Neural crest cell (in vitro differentiated cells): ENCODE measurements around the gene PHKA2. TPM values are rescaled to one million over a fixed set of nuclear protein-coding genes. Genes with fewer than 3 reads are reported as not detected.

Experiments
- DNase-seq: peaks from one replicate; pipeline ENCODE4 v3.0.0; 2021; ENCODE audit warnings: low read depth, mixed read lengths, low spot score
- H3K27ac Mint-ChIP-seq: one replicate; pipeline ENCODE4 v1.8.0; 2021; ENCODE audit warnings: mild to moderate bottlenecking, mixed read lengths; ENCODE audit not compliant: unreplicated experiment
- H3K27me3 Mint-ChIP-seq: 2 replicates; pipeline ENCODE4 v1.8.0; 2021; ENCODE audit warnings: low read depth, mild to moderate bottlenecking, mixed read lengths
- H3K36me3 Mint-ChIP-seq: 2 replicates; pipeline ENCODE4 v1.8.0; 2021; ENCODE audit warnings: low read depth, mild to moderate bottlenecking, mixed read lengths
- H3K4me1 Mint-ChIP-seq: 2 replicates; pipeline ENCODE4 v1.8.0; 2021; ENCODE audit warnings: mixed read lengths
- H3K4me3 Mint-ChIP-seq: one replicate; pipeline ENCODE4 v1.8.0; 2021; ENCODE audit warnings: mild to moderate bottlenecking, mixed read lengths
- H3K9me3 Mint-ChIP-seq: 2 replicates; pipeline ENCODE4 v1.8.0; 2021; ENCODE audit warnings: mixed read lengths
- total RNA-seq: library from RNA; stranded (reverse); gene quantifications from 2 replicates; pipeline ENCODE4 v1.2.1, GENCODE V29; 2021
- TF ChIP-seq, protein P1 (sequence below): fragments of 200-600 bp; sonication (generic); conservative IDR thresholded peaks from 2 replicates; pipeline ENCODE4 v1.5.0; 2021; ENCODE audit warnings: antibody characterized with exemption, mild to moderate bottlenecking

The PHKA2 gene
- total RNA-seq, 1 donor from 2014 or later: 28.0 TPM

- DNase-seq: no peak
- H3K36me3 Mint-ChIP-seq: no peaks in the 10 kb centered on the region
- no peaks in the 10 kb centered on the region for H3K4me1 Mint-ChIP-seq
- H3K9me3 Mint-ChIP-seq: no peaks in the 10 kb centered on the region
- TF ChIP-seq, protein P1, sequence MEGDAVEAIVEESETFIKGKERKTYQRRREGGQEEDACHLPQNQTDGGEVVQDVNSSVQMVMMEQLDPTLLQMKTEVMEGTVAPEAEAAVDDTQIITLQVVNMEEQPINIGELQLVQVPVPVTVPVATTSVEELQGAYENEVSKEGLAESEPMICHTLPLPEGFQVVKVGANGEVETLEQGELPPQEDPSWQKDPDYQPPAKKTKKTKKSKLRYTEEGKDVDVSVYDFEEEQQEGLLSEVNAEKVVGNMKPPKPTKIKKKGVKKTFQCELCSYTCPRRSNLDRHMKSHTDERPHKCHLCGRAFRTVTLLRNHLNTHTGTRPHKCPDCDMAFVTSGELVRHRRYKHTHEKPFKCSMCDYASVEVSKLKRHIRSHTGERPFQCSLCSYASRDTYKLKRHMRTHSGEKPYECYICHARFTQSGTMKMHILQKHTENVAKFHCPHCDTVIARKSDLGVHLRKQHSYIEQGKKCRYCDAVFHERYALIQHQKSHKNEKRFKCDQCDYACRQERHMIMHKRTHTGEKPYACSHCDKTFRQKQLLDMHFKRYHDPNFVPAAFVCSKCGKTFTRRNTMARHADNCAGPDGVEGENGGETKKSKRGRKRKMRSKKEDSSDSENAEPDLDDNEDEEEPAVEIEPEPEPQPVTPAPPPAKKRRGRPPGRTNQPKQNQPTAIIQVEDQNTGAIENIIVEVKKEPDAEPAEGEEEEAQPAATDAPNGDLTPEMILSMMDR: no peak
- H3K4me3 Mint-ChIP-seq: no peak overlapping the region
- no peaks in the 10 kb centered on the region for H3K27me3 Mint-ChIP-seq
- no peak overlapping the region for H3K27ac Mint-ChIP-seq
These were observed 14.7 kb upstream of the PHKA2 start for GRCh38 chrX:18998653-18999052.

- Mint-ChIP-seq H3K36me3 (no peaks in the 10 kb centered on the region), H3K27me3 (no peaks in the 10 kb centered on the region), H3K27ac (no peak overlapping the region), H3K9me3 (no peaks in the 10 kb centered on the region), H3K4me3 (no peak overlapping the region), H3K4me1 (no peaks in the 10 kb centered on the region)
- DNase-seq: no peak
- TF ChIP-seq, protein P1: no peak
These were observed 14.0 kb upstream of the PHKA2 start for GRCh38 chrX:18997916-18998315.

- H3K36me3 Mint-ChIP-seq: no peaks in the 10 kb centered on the region
- no peak for DNase-seq
- H3K27ac Mint-ChIP-seq: no peak overlapping the region
- TF ChIP-seq, protein P1: no peak
- no peaks in the 10 kb centered on the region for H3K4me1 Mint-ChIP-seq
- no peak overlapping the region for H3K4me3 Mint-ChIP-seq
- H3K27me3 Mint-ChIP-seq: no peaks in the 10 kb centered on the region
- no peaks in the 10 kb centered on the region for H3K9me3 Mint-ChIP-seq
These were observed 12.6 kb upstream of the PHKA2 start for GRCh38 chrX:18996536-18996935.

GRCh38 chrX:18995221-18995620 lies 11.3 kb upstream of the PHKA2 start:
- H3K27ac Mint-ChIP-seq: no peak overlapping the region
- no peaks in the 10 kb centered on the region for H3K36me3 Mint-ChIP-seq
- H3K4me3 Mint-ChIP-seq: no peak overlapping the region
- no peaks in the 10 kb centered on the region for H3K4me1 Mint-ChIP-seq
- H3K27me3 Mint-ChIP-seq: no peaks in the 10 kb centered on the region
- no peak for DNase-seq
- TF ChIP-seq, protein P1: no peak
- no peaks in the 10 kb centered on the region for H3K9me3 Mint-ChIP-seq

DNA sequence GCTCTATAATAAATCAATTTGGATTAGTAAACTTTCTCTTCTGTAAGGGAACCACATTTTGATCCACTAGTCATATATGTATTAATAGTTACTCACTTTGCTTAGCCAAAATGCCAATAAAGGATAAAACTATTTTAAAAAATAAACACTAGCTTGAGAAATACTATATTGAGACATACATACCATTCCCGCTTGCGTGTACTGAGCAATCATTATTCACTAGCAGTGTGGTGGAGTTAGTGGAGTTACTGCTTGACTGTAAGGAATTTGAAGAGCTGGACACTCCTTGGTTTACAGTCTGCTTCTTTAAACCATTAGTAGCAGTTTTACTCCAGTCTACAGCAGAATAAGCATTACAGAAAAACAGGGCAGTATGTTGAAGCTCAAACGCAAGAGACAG lies 10.8 kb upstream of the PHKA2 start:
- no peaks in the 10 kb centered on the region for H3K4me1 Mint-ChIP-seq
- DNase-seq: no peak
- no peak overlapping the region for H3K27ac Mint-ChIP-seq
- no peaks in the 10 kb centered on the region for H3K36me3 Mint-ChIP-seq
- no peaks in the 10 kb centered on the region for H3K9me3 Mint-ChIP-seq
- no peaks in the 10 kb centered on the region for H3K27me3 Mint-ChIP-seq
- H3K4me3 Mint-ChIP-seq: no peak overlapping the region
- TF ChIP-seq, protein P1: no peak

GRCh38 chrX:18992829-18993228 lies 8.9 kb upstream of the PHKA2 start:
- TF ChIP-seq, protein P1: no peak
- H3K36me3 Mint-ChIP-seq: no peaks in the 10 kb centered on the region
- DNase-seq: no peak
- no peaks in the 10 kb centered on the region for H3K4me1 Mint-ChIP-seq
- H3K4me3 Mint-ChIP-seq: no peak overlapping the region
- no peaks in the 10 kb centered on the region for H3K9me3 Mint-ChIP-seq
- no peaks in the 10 kb centered on the region for H3K27me3 Mint-ChIP-seq
- no peak overlapping the region for H3K27ac Mint-ChIP-seq
